NCI-H510A treated with DMSO at 0.1 percent for 48 hours (cell line): ENCODE data around the gene ACADSB.

Experiments
- DNase-seq: peaks from one replicate; lab custom pipeline; 2025; lab: John Stamatoyannopoulos, UW

The ACADSB gene

DNA sequence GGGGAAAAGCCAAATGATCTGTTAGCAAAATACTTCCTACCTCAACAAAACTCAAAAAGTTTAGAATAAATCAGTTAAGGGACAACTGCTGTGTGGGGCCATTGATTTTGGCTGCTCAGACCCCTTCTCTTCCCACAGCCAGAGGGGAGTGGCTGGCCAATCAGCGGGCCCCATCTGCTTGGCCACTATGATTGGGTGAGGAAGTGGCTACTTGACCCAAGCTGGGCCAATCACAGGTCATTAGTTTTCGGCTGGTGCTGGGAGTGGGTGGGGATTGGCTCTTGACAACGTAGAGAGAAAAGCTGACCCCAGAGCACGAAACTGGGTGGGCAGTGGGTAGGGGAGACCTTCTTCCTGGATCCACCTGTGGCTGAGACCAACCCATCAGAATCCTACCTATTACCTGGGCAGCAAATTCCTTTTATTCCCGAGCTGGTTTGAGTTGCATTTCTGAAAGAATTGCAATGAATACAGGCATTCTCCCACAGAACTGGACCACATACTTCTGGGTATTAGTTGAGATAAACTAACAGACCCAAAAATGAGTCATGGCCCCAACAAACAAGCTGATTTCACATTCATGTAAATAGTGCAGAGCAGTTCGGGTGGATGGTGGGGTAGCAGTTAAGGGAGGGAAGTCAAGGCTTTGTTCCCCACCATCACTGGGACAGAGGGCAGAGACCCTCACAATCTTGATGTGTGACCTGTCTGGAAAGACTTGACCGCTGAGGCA, 91.4 kb downstream of the ACADSB start:
- no peak for DNase-seq

DNA sequence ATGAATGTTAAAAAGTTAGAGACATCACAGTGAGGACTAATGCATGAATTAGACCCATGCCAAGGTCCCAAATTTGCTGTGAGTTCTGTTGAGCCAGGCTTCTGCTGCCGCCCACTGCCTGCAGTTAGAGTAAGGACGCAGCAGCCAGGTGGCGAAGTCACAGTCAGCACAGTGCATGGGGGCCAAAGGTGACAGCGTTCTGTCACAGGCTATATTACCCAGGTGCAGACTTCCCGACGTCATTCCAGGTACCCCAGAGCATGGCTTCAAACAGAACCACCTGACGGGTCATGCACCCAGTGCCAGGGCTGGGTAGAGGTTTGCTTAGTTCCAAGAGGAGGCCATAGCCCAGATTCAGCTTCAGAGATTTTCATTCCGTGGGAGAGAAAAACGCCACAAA, 93.1 kb downstream of the ACADSB start:
- no peak for DNase-seq

DNA sequence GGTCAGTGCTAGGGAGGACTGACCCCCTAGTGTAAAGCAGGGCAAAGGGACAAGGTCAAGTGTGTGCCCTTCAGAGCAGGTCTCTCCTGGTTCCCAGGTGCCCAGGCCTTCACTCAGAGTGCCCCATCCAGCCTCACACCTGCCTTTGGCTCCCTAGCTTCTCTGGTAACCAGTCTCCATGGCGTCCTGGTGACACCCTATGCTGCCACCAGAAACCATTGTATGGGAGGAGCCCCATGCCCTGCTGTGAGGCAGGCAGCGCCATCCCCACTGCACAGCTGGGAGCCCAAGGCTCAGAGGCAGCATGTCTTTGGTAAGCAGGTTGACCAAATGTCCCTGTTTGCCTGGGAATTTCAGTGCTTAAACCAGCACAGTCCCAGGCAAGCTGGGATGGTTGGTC, 93.9 kb downstream of the ACADSB start:
- DNase-seq: peak; percentile 23

DNA sequence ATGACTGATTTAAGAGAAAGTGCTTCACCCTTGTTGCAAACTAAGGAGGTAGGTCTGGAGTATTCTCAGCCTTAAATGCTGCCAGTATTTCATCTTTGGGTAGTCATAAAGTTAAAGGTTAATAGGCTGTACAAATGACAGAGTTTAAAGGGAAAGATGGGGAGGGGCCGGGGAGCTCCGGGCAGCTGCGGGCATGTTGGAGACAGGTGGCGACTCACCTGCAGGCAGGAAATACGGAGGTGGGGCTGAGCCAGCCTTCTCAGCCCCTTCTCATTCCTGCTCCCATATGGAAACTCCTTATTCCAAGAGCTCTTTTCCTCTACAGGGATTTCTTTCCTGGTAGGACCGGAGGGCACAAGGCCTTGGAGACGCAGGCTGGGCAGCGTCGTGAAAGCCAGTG, 95.1 kb downstream of the ACADSB start:
- DNase-seq: peak; percentile 48
